HG03442 (cell line): Measurements from ENCODE around the gene ZNF512B.
"Not testable (repeated sequence)": the region's sequence is repeated elsewhere in the genome, so short reads cannot be mapped to it uniquely, and the experiment has no call there.

Experiments
- ATAC-seq: cut with Tn5 transposase; IDR thresholded peaks from one replicate; pipeline ENCODE4 v1.9.1; 2021; ENCODE audit warnings: mild to moderate bottlenecking, moderate library complexity; ENCODE audit not compliant: unreplicated experiment

ZNF512B gene

DNA sequence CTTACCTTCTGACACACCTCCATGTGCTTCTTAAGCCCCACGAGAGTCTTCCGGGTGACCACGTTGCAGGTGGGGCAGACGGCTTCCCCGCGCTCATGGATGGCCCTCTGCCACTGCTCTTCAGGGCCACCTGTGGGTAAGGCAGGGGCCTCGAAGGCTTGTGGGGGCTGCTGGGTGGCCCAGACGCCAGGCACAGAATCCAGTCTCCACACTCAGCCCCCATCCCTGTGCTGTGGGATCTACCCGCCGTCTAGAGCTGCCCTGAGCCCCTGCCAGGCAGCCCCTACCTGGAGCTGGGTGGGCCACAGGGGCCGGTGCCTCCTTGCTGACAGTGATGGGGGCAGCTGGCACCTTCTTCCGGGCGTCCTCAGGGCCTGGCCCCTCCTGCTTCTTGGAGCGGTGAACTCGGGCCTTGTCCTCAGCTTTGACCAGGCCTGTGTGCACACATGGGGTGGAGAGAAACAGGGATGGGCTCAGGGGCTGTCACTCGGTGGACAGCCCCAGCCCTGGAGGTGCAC, 5.9 kb downstream of the ZNF512B start:
- no peak for ATAC-seq

DNA sequence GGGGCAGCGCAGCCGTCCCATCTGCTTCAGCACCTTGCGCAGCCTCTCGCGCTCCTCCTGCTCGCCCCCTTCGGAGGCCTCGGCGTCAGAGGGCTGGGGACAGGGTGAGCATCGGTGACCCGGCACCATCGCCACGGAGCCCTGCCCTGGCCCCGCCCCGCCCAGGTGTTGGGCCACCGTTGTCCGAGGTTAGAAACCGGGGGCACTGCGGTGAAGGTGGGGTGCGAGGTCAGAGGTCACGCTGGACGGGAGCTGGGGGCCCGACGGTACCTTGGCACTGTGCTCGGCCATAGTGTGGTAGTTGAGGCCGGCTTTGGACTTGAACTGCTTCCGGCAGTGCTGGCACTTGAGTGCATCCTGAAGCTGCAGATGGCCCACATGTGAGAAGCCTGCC, 6.4 kb downstream of the ZNF512B start:
- ATAC-seq: no peak

DNA sequence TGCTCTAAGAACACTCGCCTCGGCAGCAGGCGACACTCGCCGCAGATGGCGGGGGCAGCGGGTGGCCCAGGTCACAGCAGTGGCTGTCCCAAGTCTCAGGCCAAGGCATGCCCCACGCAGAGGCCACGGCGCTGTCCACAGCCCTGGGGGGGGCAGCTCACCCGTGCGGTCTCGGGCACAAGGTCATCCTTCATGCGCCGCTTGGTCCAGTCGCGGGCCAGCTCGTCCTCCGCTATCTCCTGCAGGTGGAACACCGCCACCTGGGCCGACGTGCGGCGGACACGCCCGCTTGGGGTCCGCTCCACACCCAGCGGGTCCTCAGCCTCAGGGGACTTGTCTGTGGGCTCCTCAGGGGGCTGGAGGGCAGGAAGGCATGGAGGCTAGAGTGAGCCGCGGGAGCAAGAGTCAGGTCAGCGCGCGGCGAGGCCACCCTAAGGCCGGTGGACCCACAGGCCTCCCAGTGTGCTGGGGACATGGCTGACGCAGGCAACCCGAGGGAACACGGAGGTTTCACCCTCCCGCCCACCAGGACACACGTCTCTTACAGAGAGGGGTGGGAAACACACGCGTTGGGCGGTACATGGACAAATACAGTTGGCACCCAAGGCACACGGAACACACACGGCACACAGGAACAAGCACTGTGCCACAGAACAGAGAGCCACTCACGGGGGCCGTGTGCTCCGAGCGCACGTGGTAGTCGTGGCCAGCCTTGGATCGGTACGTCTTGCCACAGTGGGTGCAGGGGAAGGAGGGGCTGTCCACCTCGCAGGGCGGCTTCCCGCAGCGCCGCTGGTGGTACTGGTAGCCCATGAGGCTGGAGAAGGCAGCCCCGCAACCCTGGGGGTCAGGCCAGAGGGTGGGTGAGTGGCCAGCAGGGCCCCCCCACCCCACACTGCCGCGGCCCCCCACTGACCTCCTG, 7.0 kb downstream of the ZNF512B start:
- no peak for ATAC-seq

DNA sequence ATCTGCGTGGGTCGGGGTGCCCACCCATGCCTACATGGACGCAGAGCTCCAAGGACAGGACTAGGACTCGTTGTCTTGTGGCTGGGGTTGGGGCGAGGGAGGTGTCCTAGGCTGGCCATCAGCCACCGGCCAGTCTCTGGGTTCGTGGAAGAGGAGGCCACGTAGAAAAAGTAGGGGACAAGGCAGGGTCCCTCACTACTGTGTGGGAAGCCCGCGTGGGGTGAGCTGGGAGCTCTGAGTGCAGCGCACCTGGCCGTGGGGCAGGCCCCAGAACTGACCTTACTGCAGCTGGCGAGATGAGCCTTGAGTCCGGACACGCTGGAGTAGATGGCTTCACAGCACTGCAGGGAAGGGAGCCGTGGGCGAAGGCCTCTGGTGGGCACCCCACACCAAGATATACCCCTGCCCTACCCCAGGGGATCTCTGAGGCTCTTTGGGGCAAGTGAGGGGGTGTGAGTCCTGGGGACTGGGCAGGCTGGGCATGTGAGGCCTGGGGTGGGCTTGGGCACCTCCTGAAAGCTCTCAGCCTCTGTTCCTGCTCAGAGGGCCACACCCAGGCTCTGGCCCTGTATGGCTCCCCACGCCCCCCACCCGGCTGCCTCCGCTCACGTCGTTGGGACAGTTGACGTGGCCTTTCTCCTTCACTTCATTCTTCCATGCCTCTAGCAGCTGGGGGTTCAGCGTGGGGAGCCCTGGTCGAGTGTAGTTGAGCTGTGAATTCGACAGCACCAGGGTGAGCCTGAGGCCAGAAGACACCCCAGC, 7.9 kb downstream of the ZNF512B start:
- ATAC-seq: no peak

DNA sequence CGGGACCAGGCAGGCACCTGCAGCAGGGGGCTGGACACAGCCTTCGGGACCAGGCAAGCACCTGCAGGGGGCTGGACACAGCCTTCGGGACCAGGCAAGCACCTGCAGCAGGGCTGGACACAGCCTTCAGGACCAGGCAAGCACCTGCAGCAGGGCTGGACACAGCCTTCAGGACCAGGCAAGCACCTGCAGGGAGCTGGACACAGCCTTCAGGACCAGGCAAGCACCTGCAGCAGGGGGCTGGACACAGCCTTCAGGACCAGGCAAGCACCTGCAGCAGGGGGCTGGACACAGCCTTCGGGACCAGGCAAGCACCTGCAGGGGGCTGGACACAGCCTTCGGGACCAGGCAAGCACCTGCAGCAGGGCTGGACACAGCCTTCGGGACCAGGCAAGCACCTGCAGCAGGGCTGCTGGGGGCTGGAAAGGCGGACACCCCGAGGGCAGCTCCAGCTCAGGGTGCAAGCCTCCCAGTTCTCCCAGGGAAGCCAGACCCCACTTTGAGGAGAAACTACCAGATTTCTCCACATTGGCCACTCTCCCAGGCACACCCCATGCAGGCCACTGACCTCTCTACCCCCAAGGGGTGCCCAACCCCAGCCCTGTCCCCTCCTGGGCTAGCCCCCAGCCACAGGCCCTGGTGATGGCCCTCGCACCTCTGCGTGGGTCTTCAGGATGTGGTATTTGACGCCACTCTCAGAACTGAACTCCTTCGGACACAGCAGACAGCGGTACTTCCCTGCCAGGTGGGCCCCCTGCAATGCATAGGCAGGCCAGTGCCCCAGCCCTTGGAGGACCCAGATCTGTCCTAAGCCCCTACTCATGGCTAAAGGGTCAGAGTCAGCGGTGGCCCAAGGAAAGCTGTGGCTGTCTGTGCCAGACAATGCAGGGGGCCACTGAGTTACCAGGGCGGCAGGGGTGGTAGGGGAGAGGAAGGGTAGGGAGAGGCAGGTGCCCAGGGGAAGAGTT, 8.8 kb downstream of the ZNF512B start:
- not testable (repeated sequence) for ATAC-seq

- no peak for ATAC-seq
Observed at GRCh38 chr20:63959699-63960075, 10.0 kb downstream of the ZNF512B start.

DNA sequence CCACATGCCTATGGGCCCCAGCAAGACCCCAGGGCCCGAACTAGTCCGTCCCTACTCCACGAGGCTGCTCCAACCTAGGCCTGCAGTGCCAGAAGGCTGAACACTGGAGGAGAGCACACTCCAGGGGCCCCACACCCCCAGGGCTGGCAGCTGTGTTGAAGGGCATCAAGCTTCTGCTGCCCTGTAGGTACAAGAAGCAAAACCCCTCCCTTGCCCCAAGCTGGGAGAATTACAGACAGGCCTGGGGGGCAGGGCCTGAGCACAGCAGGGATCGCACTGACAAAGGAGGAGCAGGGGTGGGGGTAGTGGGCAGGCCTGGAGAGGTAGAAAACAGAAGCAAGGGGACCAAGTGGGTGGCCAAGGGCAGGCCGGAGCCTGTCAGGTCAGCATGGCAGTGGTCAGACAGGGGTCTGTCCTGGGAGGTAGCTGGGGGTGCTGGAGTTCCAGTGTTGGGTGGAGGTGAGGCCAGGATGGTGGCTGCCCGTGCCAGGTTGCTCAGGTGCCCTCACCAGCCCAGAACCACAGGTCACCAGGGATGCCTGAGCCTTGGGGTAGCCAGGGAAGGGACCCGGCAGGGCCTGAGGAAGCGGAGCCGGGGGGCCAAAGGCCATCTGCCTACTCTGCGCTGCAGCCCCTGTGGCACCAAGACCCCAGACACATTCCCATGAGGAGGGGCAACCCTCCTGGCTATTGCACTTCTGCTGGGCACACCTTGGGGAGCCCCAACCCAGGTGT, 10.6 kb downstream of the ZNF512B start:
- ATAC-seq: no peak

DNA sequence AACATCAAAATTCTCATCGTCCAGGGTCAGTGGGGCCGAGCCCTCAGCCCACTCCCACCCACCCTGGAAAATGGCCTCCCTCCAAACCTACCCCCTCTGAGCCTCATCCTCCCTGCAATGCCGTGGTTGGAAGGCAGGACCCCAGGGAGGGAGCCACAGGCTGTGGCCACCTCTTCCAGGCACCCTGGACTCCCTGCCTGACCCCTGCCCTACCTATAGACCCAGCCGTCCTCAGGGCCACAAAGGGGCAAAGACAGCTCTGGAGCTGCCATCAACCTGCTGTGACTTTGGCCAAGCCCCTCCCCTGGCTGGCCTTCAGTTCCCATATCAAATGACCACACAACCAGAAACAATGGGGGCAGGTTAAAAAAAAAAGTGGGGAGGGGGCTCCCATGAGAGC, 11.3 kb downstream of the ZNF512B start:
- ATAC-seq: no peak

DNA sequence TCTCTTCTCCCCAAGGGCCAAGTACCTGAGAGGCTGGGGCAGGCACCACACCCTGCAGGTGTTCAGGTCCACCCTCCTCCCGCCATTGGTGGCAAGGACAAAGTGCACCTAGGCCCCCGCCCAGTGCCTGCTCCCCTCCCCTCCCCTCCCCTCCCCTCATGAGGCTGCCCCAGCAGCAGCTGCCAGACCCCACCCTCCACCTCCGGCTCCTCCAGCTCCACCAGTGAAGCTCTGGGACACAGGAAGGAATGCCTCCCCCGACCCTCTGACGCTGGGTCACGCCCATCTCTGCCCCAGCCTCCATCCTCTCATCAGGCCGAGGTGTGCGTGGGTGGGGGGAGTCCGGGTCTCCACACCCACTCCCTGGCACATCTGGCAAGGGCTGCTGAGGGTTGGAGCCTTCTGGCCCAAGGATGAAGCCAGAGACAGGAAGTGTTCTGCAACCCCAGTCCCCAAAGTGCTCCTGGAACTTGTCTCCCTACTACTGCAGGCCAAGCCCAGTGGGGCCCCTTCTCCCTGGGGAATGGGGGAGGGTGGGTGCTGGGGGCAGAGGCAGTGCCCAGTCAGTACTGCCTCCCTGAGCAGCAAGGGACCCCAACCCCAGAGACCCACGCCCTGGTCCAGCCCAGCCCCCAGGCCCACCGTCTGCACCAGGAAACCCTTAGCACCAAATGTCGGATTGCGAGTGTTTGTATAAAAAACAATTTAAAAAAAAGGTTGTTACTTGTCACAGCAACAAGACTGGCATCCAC, 11.9 kb downstream of the ZNF512B start:
- ATAC-seq: no peak

DNA sequence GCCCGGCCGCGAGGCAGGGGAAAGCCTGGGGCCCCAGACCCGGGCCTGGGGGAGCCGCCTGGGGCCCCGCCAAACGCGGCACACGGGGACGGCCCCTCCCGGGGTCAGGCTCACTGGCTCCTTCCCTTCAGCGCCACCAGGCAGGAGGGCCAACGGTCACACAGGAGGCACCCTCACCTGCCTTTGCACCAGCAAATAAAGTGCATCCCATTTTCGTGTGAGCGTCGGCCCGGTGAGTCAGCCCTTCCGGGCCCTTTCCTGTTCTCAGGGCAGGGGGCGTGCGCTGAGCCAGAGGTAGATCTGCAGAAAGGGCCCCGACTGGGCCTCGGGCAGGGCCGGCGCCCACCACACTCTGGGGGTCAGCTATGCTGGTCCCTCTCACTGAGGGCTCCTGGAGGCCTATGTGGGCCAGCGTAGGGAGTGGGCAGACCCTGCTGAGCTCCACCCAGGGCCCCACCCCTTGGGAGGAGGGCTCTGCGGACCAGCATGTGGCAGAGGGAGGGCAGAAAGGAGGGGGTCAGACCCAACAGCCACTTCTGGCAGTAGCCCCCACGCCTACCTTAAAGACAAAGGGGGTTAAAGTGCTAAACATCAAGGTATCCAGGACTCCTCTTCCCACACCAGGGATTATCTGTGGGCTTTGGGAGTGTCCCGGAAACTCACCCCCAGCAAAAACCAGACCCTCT, 12.6 kb downstream of the ZNF512B start:
- ATAC-seq: peak; percentile 12

- peak; percentile 12 for ATAC-seq
Observed at GRCh38 chr20:63956664-63957003, 13.1 kb downstream of the ZNF512B start.

DNA sequence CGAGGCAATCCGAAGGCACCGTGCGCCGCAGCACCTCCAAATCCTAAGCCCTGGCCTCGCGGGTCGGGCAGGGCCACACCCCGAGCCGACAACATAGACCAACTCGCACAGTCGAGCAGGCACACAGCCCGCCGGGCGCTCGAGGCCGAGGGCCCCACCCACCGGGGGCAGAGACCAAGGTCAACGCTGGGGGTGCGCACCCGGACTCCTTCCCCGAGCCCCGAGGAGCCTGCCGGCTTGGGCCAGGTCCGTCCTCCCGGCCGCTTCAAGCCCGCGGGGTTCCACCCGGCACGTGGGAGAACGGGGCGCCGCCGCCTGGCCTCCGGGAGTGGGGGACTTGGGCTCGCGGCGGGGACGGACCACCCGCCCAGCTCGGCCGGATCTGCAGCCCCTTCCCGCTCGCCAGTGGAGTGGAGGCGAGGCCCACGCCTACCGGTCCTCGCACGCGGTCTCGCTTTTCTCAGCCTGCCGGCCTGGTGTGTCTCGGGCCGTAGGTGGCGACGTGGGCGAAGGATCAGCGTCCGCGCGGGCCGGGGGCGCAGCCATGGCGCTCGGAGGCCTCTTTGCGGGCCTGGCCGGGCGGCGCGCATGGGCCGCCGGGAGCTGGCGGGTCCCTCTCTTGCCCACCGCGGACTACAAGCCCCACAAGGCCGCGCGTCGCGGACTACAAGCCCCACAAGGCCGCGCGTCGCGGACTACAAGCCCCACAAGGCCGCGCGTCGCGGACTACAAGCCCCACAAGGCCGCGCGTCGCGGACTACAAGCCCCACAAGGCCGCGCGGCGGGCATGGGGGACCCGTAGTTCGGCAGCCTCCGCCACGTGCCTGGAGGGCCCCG, 13.7 kb downstream of the ZNF512B start, which contains the start of gene UCKL1:
Gene UCKL1, minus strand, starts transcription at position 590 of the 837 bp plus-strand sequence. Its CDS starts 44 bp downstream, at position 546.
- ATAC-seq: peak; percentile 63

GRCh38 chr20:63955281-63955826, 14.4 kb downstream of the ZNF512B start:
- peak; percentile 15 for ATAC-seq

DNA sequence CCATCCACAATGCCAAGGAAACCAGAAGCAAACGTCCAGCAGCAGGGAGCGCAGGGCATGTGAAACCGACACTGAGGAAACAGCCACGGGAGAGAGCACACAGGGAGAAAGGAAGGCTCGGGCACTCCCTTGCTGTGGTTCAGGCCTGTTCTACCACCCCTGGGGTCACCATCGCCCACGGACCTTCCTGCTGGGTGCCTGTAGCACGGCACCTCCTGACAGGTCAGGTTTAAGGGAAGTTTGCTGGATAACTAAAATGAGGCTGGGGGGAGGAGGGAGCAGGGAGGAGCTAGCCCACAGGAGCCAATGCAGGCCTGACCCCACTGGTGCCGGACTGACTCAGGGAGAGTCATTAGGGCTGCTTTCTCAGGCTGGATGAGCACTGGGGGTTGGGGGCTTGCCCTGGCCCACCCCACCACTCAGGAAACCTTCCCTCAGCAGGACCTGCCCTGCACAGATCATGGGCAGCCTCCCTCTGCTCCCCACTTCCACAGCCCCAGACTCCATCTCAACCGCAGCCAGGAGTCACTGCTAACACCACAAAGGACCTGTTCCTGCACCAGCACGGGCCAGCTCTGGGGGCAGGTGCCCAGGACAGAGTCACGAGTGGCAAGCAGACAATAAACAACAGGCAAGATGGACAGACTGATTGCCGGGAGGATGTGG, 15.8 kb downstream of the ZNF512B start:
- ATAC-seq: no peak

- ATAC-seq: no peak
Observed at GRCh38 chr20:63952769-63953168, 17.0 kb downstream of the ZNF512B start.

DNA sequence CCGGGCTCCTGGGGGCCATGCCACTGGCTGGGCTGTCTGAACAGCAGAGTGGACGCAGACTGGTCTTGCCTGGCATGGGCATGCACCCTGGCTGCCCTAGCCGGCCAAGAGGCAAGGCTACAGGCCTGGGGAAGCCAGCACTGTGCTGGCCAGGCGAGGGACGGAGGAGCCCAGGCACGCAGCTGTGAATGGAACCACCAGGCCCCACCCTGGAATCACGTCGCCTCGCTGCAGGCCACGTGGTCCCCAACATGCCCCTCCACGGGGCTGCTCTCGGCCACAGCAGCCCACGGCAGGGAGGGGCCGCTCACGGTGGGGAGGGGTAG, 17.6 kb downstream of the ZNF512B start:
- ATAC-seq: no peak
